ENCODE results near the gene IRAK4.
A peak's percentile ranks its signal among the peaks of the same experiment; 100 is the strongest.

Gene IRAK4

DNA sequence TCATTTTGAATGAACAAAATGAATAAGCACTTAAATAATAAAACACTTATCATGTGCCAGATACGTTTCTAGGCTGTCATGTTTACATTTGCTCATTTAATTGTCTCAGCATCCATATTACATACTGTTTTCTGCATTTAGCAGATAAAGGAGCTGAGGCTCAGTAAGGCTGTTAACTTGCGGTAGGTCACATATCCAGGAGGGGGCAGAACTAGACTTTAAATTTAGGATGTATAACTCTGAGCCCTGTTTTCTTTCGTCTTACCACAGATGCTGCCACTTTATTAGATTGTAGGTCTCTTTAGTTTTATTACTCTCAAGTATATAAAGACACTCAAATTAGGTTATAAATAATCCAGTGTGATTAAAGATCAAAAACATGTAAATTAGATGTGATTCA lies 17.7 kb downstream of the IRAK4 start:
- peak; percentile 23 for DNase-seq

DNA sequence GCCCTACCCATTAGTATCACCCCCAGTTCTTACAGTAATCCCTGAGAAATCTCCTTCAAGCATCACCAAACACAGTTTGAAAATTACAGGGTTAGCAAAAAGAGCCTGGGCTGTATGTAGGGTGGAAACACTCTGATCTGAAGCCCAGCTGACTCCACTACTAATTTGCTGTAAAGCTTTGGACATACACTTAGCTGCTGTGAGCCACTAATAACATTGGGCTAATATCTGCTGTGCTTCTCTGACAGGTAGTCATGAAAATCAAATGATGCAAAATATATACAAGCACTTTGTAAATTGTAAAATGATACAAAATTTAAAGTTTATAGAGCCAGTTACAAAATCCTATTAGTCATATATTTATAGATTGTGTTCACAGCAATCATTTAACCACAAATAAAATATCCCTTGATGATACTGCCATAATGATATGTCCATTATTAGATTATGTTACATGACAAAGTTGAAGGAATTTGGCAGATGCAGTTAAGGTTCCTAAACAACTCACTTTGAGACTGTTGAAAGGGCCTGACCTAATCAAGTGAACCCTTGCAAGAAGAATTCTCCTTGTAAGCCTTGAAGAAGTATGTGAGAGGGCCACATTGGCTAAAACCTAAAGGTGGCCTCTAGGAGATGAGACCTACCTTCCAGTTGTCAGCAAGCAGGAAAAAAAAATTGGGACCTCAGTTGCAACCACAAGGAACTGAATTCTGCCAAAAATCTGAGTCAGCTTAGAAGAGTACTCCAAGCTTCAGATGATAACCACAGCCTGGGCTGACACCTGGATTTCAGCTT lies 28.3 kb downstream of the IRAK4 start:
- no peak for DNase-seq

DNA sequence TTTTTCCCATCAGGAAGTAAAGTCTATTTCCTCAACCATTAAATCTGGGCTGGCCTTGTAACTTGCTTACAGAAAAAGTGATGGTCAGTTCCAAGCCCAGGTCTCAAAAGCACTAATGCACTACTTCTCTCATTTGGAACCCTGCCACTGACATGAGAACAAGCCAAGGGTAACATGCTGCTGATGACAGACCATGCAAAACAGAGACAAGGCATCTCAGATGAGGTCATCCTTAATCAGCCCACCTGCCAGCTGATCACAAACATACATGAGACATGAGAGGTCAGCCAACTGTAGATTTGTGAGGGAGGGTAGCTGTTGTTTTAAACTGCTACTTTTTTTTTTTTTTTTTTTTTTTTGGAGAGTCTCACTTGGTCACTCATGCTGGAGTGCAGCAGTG lies 31.2 kb downstream of the IRAK4 start:
- peak; percentile 52 for DNase-seq

DNA sequence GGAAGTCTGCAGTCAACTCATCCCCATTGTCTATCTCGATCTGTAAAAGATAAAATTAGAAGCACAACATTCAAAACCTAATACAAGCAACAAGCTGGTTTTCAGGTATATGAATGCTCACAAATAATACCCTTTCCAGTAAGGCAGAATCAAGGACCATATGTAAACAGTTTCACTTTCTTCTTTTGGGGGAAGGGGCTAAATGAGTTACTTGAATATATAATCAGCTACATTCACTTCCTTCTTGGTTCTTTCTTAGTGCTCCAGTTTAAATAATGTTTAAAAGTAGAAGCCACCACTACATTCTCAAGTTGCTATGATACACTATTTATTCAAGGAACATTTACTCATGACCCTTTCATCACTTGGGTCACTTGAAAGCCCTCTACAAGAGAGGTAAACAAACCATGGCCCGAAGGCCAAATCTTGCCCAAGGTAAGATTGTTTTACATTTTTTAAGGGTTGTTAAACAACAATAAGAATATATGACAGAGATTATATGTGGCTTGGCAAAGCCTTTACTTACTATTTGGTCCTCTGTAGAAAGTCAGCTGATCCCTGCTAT lies 37.0 kb downstream of the IRAK4 start:
- no peak for DNase-seq

DNA sequence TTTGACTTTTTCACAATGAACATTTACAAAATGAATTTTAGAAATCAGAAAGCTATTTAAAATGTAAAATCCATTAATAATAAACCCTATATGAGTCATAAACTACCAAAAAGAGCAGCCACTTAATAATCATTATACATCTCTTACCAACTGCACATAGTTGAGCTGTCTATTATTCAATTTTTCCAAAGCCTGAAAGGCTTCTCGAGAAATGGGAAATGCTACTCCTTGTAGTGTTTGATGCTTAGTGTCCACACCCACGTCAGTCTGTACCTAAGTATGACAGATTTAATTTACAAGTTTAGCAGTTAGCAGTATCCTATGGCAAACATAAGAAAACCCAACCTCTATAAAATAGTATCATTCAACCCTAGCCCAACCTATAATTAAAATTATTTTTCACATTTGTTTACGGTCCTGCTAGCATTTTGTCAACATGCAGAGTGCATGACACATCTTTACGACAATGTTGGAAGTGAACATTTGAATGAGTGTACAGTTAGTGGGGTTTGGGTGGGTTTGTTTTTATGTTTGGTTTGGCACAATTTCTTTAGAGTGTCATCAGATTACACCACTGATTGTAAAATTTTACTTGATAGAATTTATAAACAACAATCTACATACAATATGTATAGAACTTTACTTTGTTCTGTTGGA lies 38.9 kb downstream of the IRAK4 start:
- DNase-seq, result no peak

DNA sequence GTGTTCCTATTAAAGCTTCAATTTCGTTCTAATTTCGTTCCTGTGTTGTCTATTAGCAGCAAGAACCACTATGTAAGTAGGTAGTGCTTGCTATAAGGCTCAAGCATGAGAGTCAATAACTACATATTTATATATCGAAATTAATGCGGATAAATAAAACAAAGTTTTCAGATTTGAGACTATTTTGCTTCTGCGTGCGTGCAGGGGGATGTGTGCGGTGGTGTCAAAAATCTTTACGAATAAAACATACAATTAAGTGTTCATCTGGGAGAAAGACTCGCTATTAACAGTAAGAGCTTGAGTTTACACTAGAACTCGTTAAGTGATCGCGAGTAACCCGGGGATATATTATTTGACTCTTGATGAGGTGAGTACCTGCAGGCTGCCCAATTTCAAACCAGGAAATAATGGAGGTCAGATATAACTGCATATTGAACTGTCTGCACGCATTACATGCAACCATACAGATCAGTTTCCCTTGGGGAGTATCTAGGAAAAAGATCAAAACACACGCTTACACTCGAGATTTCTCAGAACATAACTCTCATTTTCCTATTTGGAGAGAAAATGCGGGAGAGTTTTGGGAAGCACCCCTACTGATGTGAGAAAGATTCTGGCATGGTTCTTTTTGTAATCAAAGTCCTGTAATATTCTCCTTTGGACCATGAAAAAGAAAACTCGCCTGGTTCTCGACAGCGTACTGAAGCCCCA lies 46.6 kb downstream of the IRAK4 start:
- DNase-seq, result no peak

DNA sequence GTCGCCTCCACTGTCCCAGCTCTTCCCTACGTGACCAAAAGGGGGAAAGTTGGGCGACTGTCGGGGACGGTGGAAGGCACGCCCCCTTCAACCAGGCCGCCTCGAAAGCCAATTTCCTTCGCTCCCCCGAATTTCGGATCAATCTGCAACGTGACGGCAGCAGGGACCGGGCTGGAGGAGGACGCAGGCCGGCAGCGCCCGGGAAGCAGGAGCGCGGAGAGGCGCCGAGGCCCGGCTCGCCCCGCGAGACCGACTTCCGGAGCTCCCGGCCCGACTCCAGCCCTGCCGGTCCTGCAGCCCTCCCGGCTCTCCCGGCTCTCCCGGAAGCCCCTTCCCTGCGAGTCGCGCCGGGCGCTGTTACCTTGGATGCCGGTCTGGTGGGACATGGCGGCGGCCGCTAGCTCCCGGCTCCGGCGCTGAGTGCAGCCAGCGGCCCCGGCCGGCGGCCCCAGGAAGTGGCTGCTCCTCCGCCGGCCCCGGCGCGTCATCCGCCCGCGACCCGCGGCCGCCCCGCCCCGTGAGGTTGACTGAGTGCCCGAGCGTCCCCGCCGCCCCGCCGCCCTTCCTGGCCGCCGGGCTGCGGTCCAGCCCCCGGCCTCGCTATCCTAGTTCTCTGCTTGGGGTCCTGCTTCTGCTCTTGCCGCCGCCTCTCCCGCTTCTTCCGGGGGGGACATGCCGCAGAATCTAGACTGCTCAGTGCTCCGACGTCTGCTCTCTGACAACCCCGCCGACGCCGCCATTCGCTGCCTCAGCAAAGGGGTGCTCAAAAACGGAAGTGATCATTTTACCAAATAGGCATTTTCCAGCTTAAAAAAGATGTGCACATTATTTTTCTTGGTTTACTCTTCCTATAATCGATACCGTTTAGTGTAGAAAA lies 47.3 kb downstream of the IRAK4 start, which contains the start of gene TWF1:
Gene TWF1, minus strand, starts transcription at position 458 of the 877 bp plus-strand sequence. Its CDS starts 72 bp downstream, at position 386.
- peak; percentile 61 for DNase-seq

DNA sequence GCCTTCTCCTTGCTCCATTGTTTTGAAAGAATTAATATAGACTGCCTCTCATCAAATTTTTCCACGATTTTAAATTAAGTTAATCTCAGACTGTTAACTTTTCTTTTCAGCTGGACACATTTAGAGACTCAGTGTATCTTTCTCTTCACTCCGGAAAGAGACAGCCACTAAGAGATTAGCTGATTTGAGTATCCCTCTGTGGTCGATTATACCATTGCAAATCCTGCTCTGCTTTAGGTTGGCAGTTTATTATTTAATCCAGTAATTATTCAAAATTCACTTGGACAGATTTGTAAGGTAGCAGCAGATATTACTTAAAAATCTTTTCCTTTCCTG lies 48.0 kb downstream of the IRAK4 start:
- no peak for DNase-seq

DNA sequence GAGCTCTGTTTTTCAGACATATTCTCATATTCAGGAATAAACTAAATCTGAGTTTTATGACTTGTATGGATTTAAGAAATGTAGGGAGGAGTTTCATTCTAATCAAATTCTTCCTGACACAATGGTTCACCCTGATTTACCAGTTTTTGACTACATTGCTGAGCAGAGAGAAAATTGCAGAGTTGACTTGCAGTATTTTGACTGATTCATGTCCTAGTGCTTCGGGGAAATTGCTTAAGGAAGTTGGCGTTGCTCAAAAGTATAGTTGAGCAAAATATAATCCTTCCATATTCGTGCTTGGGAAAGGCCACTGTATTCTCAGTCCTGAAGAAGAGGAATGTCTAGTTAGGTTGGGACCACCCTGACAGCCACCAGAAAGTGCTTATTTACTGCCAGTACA lies 48.6 kb downstream of the IRAK4 start:
- no peak for DNase-seq

DNA sequence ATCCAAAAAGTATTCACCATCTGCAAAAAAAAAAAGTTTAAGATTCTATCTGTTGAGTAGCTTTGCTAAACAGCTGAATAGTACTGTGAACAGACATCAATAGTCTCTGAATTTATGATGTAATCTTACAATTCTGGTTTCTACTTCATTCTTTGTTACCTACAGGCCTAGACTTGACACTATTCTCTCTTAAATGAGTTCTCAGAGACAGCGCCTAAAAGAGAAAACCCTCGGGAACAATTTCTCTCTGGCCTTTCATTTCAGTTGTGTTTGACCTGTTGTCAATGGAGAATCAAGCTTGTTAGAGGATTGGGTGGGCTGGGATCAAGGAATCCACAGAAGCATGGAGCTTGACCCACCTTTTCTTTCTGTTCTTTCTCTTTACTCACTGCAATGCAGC lies 53.3 kb downstream of the IRAK4 start:
- no peak for DNase-seq

DNA sequence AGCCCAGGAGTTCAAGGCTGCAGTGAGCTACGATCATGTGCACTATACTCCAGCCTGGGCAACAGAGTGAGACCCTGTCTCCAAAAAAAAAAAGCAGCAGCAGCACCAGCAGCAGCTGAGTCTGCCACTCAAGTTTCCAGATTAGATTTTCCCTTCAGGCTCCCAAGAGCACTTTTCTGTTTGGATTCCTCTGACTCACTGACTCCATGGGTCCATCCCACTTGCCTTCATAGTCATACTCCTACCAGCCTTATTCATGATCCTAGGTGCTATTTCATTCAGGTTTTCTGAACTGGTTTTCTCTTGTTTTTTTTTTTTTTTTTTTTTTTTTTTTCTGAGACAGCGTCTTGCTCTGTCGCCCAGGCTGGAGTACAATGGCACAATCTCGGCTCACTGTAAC lies 54.2 kb downstream of the IRAK4 start:
- no peak for DNase-seq

DNA sequence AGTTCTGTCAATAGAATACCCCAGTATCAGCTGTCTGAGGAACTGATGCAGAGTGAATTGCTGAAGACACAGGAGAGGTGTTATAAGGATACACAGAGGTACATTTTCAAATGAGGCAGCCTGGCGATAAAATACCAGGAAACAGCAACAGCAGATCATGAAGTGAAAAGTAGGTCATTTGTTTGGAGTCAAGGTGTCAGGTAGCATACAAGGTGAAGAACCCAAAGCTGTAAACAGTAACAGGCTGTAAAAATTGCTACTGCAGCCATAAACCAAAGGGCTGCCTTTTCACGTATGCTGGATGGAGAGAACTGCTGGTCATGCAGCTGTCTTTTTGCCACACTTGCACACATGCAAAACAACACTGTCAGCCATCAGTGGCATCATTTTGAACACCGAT lies 56.7 kb downstream of the IRAK4 start:
- DNase-seq, result no peak

DNA sequence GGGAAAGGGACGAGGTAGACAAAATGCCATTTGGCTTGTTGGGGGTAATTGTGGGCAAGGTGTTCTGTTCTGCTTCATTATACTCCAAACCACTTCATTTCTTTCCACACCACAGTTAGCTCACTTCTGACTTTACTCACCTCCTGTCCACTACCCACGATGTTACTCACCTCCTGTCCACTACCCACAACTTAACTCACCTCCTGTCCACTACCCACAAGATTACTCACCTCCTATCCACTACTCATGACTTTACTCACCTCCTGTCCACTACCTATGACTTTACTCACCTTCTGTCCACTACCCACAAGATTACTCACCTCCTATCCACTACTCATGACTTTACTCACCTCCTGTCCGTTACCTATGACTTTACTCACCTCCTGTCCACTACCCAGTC lies 57.4 kb downstream of the IRAK4 start:
- no peak for DNase-seq

DNA sequence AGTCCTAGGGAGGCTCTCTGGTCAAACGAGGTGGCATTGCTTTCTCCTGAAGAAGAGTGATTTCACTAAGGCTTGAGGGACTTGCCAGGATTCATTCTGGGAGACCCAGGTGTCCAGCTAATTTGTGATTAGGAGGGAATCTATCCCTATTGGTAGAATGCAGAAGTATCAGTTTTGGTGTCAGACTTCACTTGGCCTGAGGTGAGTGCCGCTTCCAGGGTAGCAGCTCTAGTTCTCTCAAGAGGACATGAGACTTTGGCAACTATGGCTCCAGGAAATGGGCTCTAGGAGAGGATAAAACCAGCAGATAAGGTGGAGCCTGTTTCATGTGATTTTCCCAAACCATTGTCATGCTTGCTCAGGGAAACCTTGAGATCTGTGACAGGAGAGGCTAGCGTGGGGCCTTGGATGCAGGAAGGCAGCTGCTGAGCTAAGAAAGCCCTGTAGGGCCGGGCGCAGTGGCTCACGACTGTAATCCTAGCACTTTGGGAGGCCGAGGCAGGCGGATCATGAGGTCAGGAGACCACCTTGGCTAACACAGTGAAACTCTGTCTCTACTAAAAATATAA lies 65.5 kb downstream of the IRAK4 start:
- no peak for DNase-seq

DNA sequence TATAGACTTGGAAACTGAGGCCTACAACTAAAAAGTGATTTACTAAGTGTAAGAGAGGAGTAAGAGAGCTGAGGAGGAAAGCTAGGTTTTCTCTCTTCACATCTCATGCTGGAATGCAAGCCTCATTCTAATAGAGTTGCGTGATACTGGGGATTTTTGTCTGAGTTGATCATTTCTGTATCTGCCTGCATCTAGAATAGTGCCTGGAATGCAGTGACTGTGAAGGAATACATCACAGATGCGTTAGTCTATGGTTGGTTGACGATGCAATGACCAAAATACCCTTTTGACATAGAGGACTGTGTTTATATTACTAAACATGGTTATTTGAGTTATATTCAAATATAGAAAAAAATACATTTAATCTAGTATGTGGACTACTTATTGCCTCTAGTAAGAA lies 67.9 kb downstream of the IRAK4 start:
- no peak for DNase-seq

DNA sequence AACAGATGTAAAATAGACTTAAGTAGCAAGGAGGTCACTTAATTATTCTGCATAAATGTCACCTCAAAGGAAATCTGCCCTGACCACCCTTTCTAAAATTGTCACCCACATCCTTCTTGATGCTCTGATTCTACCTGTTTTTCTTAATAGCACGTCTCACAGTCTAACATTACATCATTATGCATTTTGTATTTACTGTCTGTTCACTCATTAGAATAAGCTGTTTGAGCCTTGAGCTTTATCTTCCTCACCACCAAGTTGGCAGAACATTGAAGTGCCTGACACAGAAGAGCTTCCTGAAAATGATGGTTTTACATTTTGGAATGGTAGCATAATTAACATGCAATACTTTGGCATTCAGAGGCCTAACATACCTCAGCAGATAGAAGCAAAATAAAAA lies 68.3 kb downstream of the IRAK4 start:
- no peak for DNase-seq

DNA sequence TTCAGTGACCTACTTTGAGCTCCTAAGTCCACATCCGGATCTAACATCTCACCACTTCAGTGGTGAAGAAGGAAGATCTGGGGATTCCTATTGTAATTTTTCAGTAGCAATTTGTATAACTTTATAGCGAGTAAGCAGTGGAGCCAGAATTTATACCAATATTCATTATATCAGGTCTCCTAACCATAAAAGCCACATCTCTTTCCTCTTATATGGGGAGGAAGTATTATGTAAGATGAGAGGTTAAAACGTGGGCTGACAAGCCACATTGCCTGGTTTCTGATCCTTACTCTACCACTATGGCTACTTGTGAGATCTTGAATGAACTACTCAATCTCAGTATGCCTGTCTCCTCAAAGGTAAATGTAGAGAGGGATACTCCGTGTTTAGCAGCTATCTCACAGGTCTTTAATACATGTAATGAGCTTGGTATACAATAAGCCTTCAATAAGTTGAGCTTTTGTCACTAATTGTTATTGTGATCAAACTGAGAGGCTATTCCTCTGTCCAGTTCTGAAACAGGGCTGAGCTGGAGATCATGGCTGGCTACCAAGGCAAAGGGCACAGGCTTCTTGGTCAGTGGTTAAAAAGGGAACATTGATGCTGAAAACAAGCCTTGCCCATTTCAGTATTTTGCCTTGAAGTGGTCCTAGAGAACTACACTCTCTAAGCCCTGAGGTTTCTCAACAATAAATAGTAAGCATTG lies 73.9 kb downstream of the IRAK4 start:
- DNase-seq, result no peak

DNA sequence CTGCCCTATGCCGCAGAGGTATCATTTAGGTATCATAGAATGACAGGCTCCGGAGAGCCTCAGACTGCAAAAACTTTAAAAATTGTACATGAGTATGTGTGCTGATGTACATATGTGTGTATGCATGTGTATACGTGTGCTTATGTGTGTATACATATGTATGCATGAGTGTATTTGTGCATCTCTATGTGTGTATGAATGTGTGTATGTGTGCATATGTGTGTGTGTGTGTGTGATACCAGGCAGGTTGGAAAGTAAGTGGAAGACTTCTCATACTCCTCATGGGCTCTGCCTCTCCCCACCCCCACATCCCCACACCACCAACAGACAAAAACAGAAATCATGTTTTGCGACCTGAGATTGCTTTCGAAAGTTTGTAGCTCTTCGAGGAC lies 76.5 kb downstream of the IRAK4 start:
- no peak for DNase-seq

DNA sequence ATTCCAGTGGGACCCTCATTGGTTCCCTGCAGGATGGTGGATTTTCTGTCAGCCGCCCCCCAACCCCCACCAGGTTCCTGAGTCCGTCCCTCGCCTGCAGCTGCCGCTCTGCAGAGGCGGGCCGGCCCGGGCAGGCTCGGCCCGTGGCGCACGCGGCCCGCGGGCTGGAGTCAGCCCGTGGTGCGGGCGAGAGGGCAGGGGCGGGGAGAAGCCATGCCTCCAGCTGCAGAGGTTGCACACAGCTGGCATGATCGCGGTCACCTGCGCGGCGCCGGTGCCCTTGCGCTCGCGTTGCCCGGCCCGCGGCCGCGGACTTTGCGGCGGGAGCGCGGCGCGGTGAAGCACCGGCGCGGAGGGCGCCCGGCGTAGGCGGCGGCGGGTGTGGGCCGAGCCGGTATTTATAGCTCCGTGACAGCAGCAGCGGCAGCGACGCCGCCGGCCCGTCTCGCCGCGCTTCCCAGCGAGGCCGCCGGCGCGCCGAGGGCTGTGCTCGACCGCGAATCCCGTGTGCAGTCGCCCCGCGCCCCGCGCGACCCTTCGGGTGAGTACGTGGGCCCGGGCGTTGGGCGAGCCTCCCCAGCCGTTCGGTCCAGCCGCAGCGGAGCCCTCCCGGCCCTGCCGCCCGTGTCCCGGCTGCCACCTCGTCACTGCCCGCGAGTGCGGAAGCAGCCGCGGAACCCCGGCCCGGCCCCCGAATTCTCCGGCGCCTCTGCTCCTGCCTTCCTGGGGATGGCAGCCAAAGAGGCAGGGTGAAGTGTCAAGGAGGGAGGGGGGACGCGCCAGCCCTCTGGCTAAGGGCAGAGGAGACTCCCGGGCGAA lies 77.1 kb downstream of the IRAK4 start, which contains the start of gene TMEM117:
Gene TMEM117, plus strand, starts transcription at position 426 of the 819 bp plus-strand sequence.
- DNase-seq, result peak; percentile 41

DNA sequence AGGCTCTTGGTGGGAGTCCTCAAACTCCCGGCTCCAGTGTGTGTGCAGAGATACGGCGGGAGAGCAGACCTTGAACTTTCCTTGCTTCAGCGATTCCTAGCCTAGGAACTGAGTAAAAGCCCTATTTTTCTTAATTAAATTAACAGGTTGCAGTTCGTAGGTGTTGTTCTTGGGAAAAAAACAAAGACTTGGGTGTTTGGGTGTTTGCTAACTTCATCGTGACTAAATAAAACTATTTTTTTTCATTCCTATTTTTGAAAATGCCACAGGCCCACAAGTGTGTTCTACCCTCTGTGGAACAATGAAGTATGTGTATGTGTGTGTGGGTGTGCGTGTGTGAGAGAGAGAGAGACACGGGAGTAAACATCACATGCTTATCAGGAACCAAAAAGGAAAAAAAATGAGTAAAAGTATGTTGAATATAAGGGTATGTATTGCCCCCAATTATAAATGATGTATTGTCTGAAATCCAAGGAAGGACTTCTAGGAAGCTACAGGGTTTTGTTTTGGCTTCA lies 77.8 kb downstream of the IRAK4 start:
- DNase-seq, result no peak
